ENCODE data around the gene NRCAM. TPM values are rescaled to one million over a fixed set of nuclear protein-coding genes. Genes with fewer than 3 reads are reported as not detected.
"Not testable (repeated sequence)": the region's sequence is repeated elsewhere in the genome, so short reads cannot be mapped to it uniquely, and the experiment has no call there.

Gene NRCAM
- total RNA-seq, 1 donor from 2014 or later: 7.9 TPM

DNA sequence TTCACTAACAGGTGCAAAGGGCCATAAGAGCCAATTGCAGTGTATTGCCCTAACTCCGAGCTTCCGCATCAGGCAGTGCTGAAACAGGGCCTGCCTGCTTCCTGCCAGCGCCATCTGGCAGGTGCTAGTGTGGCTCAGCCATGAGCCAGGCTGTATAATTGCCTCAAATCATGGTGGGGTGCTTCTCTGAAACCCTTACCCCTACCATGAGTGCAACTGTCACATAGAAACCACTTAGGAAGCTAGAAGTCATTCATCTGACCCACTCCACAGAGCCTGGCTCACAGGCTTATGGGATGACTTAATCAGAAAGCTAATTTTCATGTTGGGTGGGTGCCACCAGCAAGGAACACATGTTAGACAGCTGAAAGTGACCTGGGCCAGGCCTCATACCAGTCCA, 192.8 kb downstream of the NRCAM start:
- DNase-seq (ENCODE audit: extremely low spot score in 2 of 2): no peak
- no peak overlapping the region for H3K4me3 ChIP-seq
- TF ChIP-seq POLR2AphosphoS5 (IDR thresholded peaks at IDR 0.05; ENCODE audit: insufficient read depth in 1 of 2, low read depth in 1 of 2): no peak
- TF ChIP-seq POLR2A (IDR thresholded peaks at IDR 0.05): no peak
- TF ChIP-seq, protein P1, sequence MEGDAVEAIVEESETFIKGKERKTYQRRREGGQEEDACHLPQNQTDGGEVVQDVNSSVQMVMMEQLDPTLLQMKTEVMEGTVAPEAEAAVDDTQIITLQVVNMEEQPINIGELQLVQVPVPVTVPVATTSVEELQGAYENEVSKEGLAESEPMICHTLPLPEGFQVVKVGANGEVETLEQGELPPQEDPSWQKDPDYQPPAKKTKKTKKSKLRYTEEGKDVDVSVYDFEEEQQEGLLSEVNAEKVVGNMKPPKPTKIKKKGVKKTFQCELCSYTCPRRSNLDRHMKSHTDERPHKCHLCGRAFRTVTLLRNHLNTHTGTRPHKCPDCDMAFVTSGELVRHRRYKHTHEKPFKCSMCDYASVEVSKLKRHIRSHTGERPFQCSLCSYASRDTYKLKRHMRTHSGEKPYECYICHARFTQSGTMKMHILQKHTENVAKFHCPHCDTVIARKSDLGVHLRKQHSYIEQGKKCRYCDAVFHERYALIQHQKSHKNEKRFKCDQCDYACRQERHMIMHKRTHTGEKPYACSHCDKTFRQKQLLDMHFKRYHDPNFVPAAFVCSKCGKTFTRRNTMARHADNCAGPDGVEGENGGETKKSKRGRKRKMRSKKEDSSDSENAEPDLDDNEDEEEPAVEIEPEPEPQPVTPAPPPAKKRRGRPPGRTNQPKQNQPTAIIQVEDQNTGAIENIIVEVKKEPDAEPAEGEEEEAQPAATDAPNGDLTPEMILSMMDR (IDR thresholded peaks at IDR 0.05): no peak

DNA sequence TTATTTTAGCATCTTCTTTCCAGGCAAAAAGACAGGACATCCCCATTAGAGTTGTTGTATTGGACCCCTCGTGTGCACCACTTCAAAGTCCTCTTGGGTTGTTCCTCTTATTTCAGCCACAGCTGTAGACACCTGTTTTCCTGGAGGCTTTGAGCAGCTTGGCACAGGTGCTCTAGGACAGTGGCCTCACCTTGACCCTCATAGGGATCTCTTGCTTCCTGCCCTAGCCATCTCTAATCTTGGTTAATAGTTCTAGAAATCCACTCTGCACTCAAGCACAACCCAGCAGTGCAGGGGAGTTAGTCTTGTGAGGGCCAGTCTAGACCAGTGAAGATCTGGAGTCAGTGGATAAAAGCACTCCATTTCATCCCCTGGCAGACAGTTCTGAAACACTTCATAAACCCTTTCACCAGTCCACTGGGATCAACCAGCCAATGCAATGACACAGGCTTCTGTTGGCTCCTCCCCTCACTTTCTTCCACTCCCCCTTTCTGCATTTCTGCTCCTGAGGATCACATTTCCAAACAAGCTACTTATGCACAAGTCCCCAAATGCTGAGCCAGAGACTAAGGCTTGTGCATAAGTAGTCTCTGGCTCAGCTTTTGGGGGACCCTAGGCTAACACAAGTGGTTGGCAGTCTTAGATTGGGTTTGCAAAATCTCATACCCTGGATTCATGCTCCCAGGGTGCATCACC, 194.5 kb downstream of the NRCAM start:
- DNase-seq (ENCODE audit: extremely low spot score in 2 of 2): no peak
- Histone ChIP-seq H3K4me3 (no peak overlapping the region), H3K36me3 (no peaks in the 10 kb centered on the region), H3K9me3 (no peaks in the 10 kb centered on the region), H3K27ac (no peak overlapping the region), H3K4me1 (no peaks in the 10 kb centered on the region), H3K27me3 (no peaks in the 10 kb centered on the region)
- TF ChIP-seq POLR2A (IDR thresholded peaks at IDR 0.05) (no peak), POLR2AphosphoS5 (IDR thresholded peaks at IDR 0.05; ENCODE audit: insufficient read depth in 1 of 2, low read depth in 1 of 2) (no peak)
- TF ChIP-seq, protein P1 (IDR thresholded peaks at IDR 0.05): no peak
- intact Hi-C loops (cut with DNase I): no loop called here

More for the DNA sequence above, 192.8 kb downstream of the NRCAM start:
- Histone ChIP-seq H3K9me3 (no peaks in the 10 kb centered on the region), H3K4me1 (no peaks in the 10 kb centered on the region), H3K36me3 (no peaks in the 10 kb centered on the region), H3K27me3 (no peaks in the 10 kb centered on the region), H3K27ac (no peak overlapping the region)
- intact Hi-C loops (cut with DNase I): no loop called here

GRCh38 chr7:108259447-108259846, 196.8 kb downstream of the NRCAM start:
- DNase-seq (ENCODE audit: extremely low spot score in 2 of 2); H3K27me3 ChIP-seq; H3K4me3 ChIP-seq; intact Hi-C loops (cut with DNase I); H3K4me1 ChIP-seq; H3K36me3 ChIP-seq; H3K27ac ChIP-seq; H3K9me3 ChIP-seq: not testable (repeated sequence)

DNA sequence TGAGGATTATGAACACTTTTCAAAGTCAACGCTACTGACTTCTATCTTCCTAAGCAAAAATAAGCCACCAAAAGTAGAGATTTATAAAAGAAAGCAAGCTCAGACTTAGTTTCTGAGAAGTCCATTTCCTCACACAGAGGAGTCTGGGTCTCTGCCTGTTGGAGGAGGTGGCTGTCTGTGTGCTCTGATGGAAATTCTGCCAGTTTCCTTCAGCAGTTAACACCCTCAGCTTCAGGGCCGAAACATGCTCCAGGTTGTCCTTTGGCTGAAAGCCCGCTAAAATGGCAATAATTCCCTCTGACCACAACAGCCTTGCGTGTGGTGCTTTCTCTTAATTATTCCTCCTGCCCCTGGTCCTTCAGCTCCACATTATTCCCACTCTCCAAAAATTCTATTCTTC, 198.3 kb downstream of the NRCAM start:
- no peaks in the 10 kb centered on the region for H3K27me3 ChIP-seq
- intact Hi-C loops (cut with DNase I): no loop called here
- H3K9me3 ChIP-seq: no peaks in the 10 kb centered on the region
- H3K27ac ChIP-seq: no peak overlapping the region
- DNase-seq (ENCODE audit: extremely low spot score in 2 of 2): no peak
- no peaks in the 10 kb centered on the region for H3K4me1 ChIP-seq
- TF ChIP-seq, protein P1 (IDR thresholded peaks at IDR 0.05): no peak
- TF ChIP-seq POLR2A (IDR thresholded peaks at IDR 0.05) (no peak), POLR2AphosphoS5 (IDR thresholded peaks at IDR 0.05; ENCODE audit: insufficient read depth in 1 of 2, low read depth in 1 of 2) (no peak)
- H3K36me3 ChIP-seq: no peaks in the 10 kb centered on the region
- no peak overlapping the region for H3K4me3 ChIP-seq

DNA sequence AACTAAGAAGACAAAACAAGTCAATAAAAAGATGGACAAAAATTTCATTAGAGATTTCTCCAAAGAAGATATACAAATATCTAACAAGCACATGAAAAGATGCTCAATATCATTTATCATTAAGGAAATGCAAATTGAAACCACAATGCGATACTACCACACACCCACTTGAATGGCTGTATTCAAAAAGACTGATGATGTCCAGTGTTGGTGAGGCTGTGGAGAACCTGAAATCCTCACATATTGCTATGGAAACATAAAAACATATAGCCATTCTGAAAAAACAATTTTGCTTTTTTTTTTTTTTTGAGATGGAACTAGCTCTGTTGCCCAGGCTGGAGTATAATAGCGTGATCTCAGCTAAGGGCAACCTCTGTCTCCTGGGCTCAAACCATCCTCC, 202.0 kb downstream of the NRCAM start:
- Histone ChIP-seq H3K9me3 (no peaks in the 10 kb centered on the region), H3K27ac (no peak overlapping the region), H3K4me3 (no peak overlapping the region), H3K27me3 (no peaks in the 10 kb centered on the region), H3K4me1 (no peaks in the 10 kb centered on the region), H3K36me3 (no peaks in the 10 kb centered on the region)
- intact Hi-C loops (cut with DNase I): no loop called here
- DNase-seq (ENCODE audit: extremely low spot score in 2 of 2): no peak
- no peak for TF ChIP-seq POLR2AphosphoS5 (IDR thresholded peaks at IDR 0.05; ENCODE audit: insufficient read depth in 1 of 2, low read depth in 1 of 2)
- TF ChIP-seq, protein P1 (IDR thresholded peaks at IDR 0.05): no peak
- TF ChIP-seq POLR2A (IDR thresholded peaks at IDR 0.05): no peak

Measured in vagina (tissue), 2 donors.